HL-60 (cell line): ENCODE results near the gene MCUB.
A peak's percentile ranks its signal among the peaks of the same experiment; 100 is the strongest.

ENCODE experiments used
- DNase-seq, 2 experiments: peaks; one replicate each; pipeline ENCODE4 v3.0.0-alpha.2; 2010 to 2020; ENCODE audit warnings: low read depth in 1 of 2, low spot score in 1 of 2
- H3K27ac ChIP-seq: fragments of 250-450 bp; sonication (Bioruptor Pico); replicated peaks from 2 replicates; pipeline ENCODE4 v1.5.1; 2020; ENCODE audit warnings: mild to moderate bottlenecking, moderate library complexity
- H3K27me3 ChIP-seq: fragments of 250-450 bp; sonication (Bioruptor Pico); 2 replicates; pipeline ENCODE4 v1.5.1; 2021; ENCODE audit warnings: mild to moderate bottlenecking, moderate library complexity; ENCODE audit not compliant: insufficient read depth, poor library complexity, severe bottlenecking
- H3K4me3 ChIP-seq: replicated peaks from 2 replicates; pipeline ENCODE4 v1.5.1; 2011; ENCODE audit warnings: mild to moderate bottlenecking, control low read depth, low read length; ENCODE audit not compliant: insufficient read depth
- GABPA ChIP-seq: IDR thresholded peaks from 2 replicates; pipeline ENCODE4 v1.6.1; 2012; ENCODE audit warnings: low read depth
- POLR2AphosphoS5 ChIP-seq: IDR thresholded peaks from 2 replicates; pipeline ENCODE4 v1.6.1; 2012; ENCODE audit warnings: low read depth
- REST ChIP-seq: IDR thresholded peaks from 2 replicates; pipeline ENCODE4 v1.6.1; 2012; ENCODE audit warnings: low read depth; ENCODE audit not compliant: insufficient replicate concordance
- SPI1 ChIP-seq: IDR thresholded peaks from 2 replicates; pipeline ENCODE4 v1.6.1; 2012; ENCODE audit warnings: low read depth, mild to moderate bottlenecking, borderline replicate concordance
- TF ChIP-seq, protein P1 (sequence below): IDR thresholded peaks from one replicate; pipeline ENCODE4 v1.5.1; 2011; ENCODE audit warnings: low read length, control low read depth, inconsistent platforms; ENCODE audit not compliant: insufficient read depth

MCUB gene

GRCh38 chr4:109548655-109549054 is 11.4 kb upstream of the MCUB start:
- no peak for TF ChIP-seq POLR2AphosphoS5
- TF ChIP-seq SPI1, result no peak
- TF ChIP-seq, protein P1, sequence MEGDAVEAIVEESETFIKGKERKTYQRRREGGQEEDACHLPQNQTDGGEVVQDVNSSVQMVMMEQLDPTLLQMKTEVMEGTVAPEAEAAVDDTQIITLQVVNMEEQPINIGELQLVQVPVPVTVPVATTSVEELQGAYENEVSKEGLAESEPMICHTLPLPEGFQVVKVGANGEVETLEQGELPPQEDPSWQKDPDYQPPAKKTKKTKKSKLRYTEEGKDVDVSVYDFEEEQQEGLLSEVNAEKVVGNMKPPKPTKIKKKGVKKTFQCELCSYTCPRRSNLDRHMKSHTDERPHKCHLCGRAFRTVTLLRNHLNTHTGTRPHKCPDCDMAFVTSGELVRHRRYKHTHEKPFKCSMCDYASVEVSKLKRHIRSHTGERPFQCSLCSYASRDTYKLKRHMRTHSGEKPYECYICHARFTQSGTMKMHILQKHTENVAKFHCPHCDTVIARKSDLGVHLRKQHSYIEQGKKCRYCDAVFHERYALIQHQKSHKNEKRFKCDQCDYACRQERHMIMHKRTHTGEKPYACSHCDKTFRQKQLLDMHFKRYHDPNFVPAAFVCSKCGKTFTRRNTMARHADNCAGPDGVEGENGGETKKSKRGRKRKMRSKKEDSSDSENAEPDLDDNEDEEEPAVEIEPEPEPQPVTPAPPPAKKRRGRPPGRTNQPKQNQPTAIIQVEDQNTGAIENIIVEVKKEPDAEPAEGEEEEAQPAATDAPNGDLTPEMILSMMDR, result no peak
- peak; percentile 36 to 50 for DNase-seq
- no peak overlapping the region for H3K4me3 ChIP-seq
- H3K27me3 ChIP-seq, result no peaks in the 10 kb centered on the region
- no peak overlapping the region for H3K27ac ChIP-seq

- H3K27ac ChIP-seq, result no peak overlapping the region
- H3K4me3 ChIP-seq, result no peak overlapping the region
- no peak for DNase-seq
- TF ChIP-seq SPI1 (no peak), POLR2AphosphoS5 (no peak)
- TF ChIP-seq, protein P1, result no peak
- H3K27me3 ChIP-seq, result no peaks in the 10 kb centered on the region
These were observed 7.8 kb upstream of the MCUB start for GRCh38 chr4:109552237-109552636.

GRCh38 chr4:109553130-109553529 is 6.9 kb upstream of the MCUB start:
- no peaks in the 10 kb centered on the region for H3K27me3 ChIP-seq
- H3K27ac ChIP-seq, result no peak overlapping the region
- no peak overlapping the region for H3K4me3 ChIP-seq
- no peak for DNase-seq
- TF ChIP-seq POLR2AphosphoS5 (no peak), GABPA (no peak), REST (no peak), SPI1 (no peak)
- TF ChIP-seq, protein P1, result no peak

- TF ChIP-seq, protein P1, result no peak
- TF ChIP-seq GABPA, result no peak
- TF ChIP-seq REST, result no peak
- no peak for TF ChIP-seq POLR2AphosphoS5
- TF ChIP-seq SPI1, result no peak
- peaks cover 7% of the 10 kb centered on the region for H3K27me3 ChIP-seq
- H3K4me3 ChIP-seq, result no peak overlapping the region
- no peak overlapping the region for H3K27ac ChIP-seq
- no peak for DNase-seq
These were observed 5.1 kb upstream of the MCUB start for GRCh38 chr4:109554971-109555370.
